Upper lobe of left lung (tissue), 4 donors: Measurements from ENCODE around the gene ARHGEF2.
A peak's percentile ranks its signal among the peaks of the same experiment; 100 is the strongest.

Experiments used
- EP300 ChIP-seq, 4 donors: sonication (generic); formaldehyde crosslinking; IDR thresholded peaks; one replicate each; pipeline ENCODE4 v1.5.1; 2017; ENCODE audit warnings: antibody characterized with exemption in 4 of 4, control low read depth in 2 of 4
- POLR2AphosphoS5 ChIP-seq, 2 donors: sonication (generic); formaldehyde crosslinking; IDR thresholded peaks; one replicate each; pipeline ENCODE4 v1.5.1; 2017; ENCODE audit warnings: antibody characterized with exemption in 2 of 2
- TF ChIP-seq, protein P1 (sequence below), 6 experiments: fragments of 450-650 bp in 4 of 6; fragments of 200-600 bp in 2 of 6; sonication (generic) in 2 of 6; IDR thresholded peaks; one replicate each; pipeline ENCODE4 v1.5.1; 2016 to 2019; ENCODE audit warnings: antibody characterized with exemption in 6 of 6

- no peak for TF ChIP-seq POLR2AphosphoS5 (IDR thresholded peaks at IDR 0.05)
- TF ChIP-seq, protein P1, sequence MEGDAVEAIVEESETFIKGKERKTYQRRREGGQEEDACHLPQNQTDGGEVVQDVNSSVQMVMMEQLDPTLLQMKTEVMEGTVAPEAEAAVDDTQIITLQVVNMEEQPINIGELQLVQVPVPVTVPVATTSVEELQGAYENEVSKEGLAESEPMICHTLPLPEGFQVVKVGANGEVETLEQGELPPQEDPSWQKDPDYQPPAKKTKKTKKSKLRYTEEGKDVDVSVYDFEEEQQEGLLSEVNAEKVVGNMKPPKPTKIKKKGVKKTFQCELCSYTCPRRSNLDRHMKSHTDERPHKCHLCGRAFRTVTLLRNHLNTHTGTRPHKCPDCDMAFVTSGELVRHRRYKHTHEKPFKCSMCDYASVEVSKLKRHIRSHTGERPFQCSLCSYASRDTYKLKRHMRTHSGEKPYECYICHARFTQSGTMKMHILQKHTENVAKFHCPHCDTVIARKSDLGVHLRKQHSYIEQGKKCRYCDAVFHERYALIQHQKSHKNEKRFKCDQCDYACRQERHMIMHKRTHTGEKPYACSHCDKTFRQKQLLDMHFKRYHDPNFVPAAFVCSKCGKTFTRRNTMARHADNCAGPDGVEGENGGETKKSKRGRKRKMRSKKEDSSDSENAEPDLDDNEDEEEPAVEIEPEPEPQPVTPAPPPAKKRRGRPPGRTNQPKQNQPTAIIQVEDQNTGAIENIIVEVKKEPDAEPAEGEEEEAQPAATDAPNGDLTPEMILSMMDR (IDR thresholded peaks at IDR 0.05): peak; percentile 25 to 67 (median 39)
- TF ChIP-seq EP300 (IDR thresholded peaks at IDR 0.05): no peak
Measured at GRCh38 chr1:156025876-156026275, 47.5 kb upstream of the ARHGEF2 start.
